SU-DHL-6 (cell line): ENCODE results near the gene SMAD2.

Experiments used
- H2AFZ ChIP-seq: fragments of 200-600 bp; sonication (generic); 2 replicates; pipeline ENCODE4 v1.6.1; 2014; ENCODE audit warnings: low read depth, mild to moderate bottlenecking, moderate library complexity, mixed read lengths, antibody characterized with exemption, low read length; ENCODE audit not compliant: severe bottlenecking
- H3F3A ChIP-seq: fragments of 200-600 bp; shearing (Covaris generic); 2 replicates; pipeline ENCODE4 v1.6.0; 2016; ENCODE audit warnings: antibody characterized with exemption, mild to moderate bottlenecking; ENCODE audit not compliant: insufficient read depth
- H3K27ac ChIP-seq: fragments of 200-600 bp; sonication (generic); 2 replicates; pipeline ENCODE4 v1.5.1; 2016; ENCODE audit warnings: low read depth, mild to moderate bottlenecking, low read length, moderate library complexity, mixed read lengths
- H3K27me3 ChIP-seq: fragments of 200-600 bp; sonication (generic), shearing (Covaris generic); 2 replicates; pipeline ENCODE4 v1.6.0; 2014; ENCODE audit warnings: mild to moderate bottlenecking, low read length
- H3K36me3 ChIP-seq: fragments of 200-600 bp; sonication (generic); 2 replicates; pipeline ENCODE4 v1.6.1; 2014; ENCODE audit warnings: mild to moderate bottlenecking, low read length, mixed read lengths
- H3K4me2 ChIP-seq: fragments of 300-600, 200-600 bp; shearing (Covaris generic), sonication (generic); 2 replicates; pipeline ENCODE4 v1.6.0; 2014; ENCODE audit warnings: low read length, low read depth, mild to moderate bottlenecking; ENCODE audit not compliant: poor library complexity, severe bottlenecking
- H3K4me3 ChIP-seq: fragments of 200-600 bp; sonication (generic); 2 replicates; pipeline ENCODE4 v1.5.1; 2014; ENCODE audit warnings: antibody characterized with exemption, low read length, mild to moderate bottlenecking, mixed read lengths; ENCODE audit not compliant: insufficient read depth, poor library complexity, severe bottlenecking
- H3K79me2 ChIP-seq: fragments of 200-600 bp; sonication (generic); 2 replicates; pipeline ENCODE4 v1.6.1; 2014; ENCODE audit warnings: mild to moderate bottlenecking, low read length, moderate library complexity; ENCODE audit not compliant: insufficient read depth
- H3K9ac ChIP-seq: fragments of 200-600 bp; sonication (generic); 2 replicates; pipeline ENCODE4 v1.7.0; 2014; ENCODE audit warnings: mild to moderate bottlenecking, low read length
- H3K9me2 ChIP-seq: fragments of 200-600 bp; sonication (generic); replicated peaks from 2 replicates; pipeline ENCODE4 v1.6.1; 2014; ENCODE audit warnings: low read length; ENCODE audit not compliant: insufficient read depth
- H3K9me3 ChIP-seq: fragments of 200-600 bp; sonication (generic); 2 replicates; pipeline ENCODE4 v1.6.1; 2014; ENCODE audit warnings: low read length, mixed read lengths; ENCODE audit not compliant: insufficient read depth
- H4K20me1 ChIP-seq: fragments of 200-600 bp; sonication (generic); 2 replicates; pipeline ENCODE4 v1.6.1; 2014; ENCODE audit warnings: low read depth, mild to moderate bottlenecking, antibody characterized with exemption, low read length, moderate library complexity, mixed read lengths
- EZH2phosphoT487 ChIP-seq: fragments of 200-600 bp; sonication (generic), shearing (Covaris generic); conservative IDR thresholded peaks from 2 replicates; pipeline ENCODE4 v1.6.1; 2018; ENCODE audit warnings: mild to moderate bottlenecking, antibody characterized with exemption, low read length, moderate library complexity, mixed read lengths
- TF ChIP-seq, protein P1 (sequence below): fragments of 200-600 bp; sonication (generic); IDR thresholded peaks from one replicate; pipeline ENCODE4 v1.5.1; 2017; ENCODE audit warnings: antibody characterized with exemption, mild to moderate bottlenecking, low read length, moderate library complexity; ENCODE audit not compliant: insufficient read depth, poor library complexity, severe bottlenecking

Gene SMAD2

GRCh38 chr18:47775961-47776360 lies 154.5 kb downstream of the SMAD2 start:
- H3K36me3 ChIP-seq, result no peaks in the 10 kb centered on the region
- no peak overlapping the region for H3K27ac ChIP-seq
- H3K27me3 ChIP-seq, result no peaks in the 10 kb centered on the region
- H3K9me2 ChIP-seq, result no peaks in the 10 kb centered on the region
- no peaks in the 10 kb centered on the region for H3K9me3 ChIP-seq
- H3K4me3 ChIP-seq, result no peak overlapping the region
- no peaks in the 10 kb centered on the region for H4K20me1 ChIP-seq
- H3F3A ChIP-seq, result no peaks in the 10 kb centered on the region
- H3K79me2 ChIP-seq, result no peaks in the 10 kb centered on the region
- H3K9ac ChIP-seq, result no peak overlapping the region
- H3K4me2 ChIP-seq, result no peak overlapping the region
- H2AFZ ChIP-seq, result no peak overlapping the region
- no peak for TF ChIP-seq EZH2phosphoT487
- TF ChIP-seq, protein P1, sequence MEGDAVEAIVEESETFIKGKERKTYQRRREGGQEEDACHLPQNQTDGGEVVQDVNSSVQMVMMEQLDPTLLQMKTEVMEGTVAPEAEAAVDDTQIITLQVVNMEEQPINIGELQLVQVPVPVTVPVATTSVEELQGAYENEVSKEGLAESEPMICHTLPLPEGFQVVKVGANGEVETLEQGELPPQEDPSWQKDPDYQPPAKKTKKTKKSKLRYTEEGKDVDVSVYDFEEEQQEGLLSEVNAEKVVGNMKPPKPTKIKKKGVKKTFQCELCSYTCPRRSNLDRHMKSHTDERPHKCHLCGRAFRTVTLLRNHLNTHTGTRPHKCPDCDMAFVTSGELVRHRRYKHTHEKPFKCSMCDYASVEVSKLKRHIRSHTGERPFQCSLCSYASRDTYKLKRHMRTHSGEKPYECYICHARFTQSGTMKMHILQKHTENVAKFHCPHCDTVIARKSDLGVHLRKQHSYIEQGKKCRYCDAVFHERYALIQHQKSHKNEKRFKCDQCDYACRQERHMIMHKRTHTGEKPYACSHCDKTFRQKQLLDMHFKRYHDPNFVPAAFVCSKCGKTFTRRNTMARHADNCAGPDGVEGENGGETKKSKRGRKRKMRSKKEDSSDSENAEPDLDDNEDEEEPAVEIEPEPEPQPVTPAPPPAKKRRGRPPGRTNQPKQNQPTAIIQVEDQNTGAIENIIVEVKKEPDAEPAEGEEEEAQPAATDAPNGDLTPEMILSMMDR, result no peak

- Histone ChIP-seq H3K9me2 (no peaks in the 10 kb centered on the region), H3K9me3 (no peaks in the 10 kb centered on the region), H3K9ac (no peak overlapping the region), H2AFZ (no peak overlapping the region), H3K27ac (no peak overlapping the region), H3K36me3 (no peaks in the 10 kb centered on the region), H4K20me1 (no peaks in the 10 kb centered on the region), H3K4me2 (no peak overlapping the region), H3F3A (no peaks in the 10 kb centered on the region), H3K27me3 (no peaks in the 10 kb centered on the region), H3K79me2 (no peaks in the 10 kb centered on the region), H3K4me3 (no peak overlapping the region)
- no peak for TF ChIP-seq EZH2phosphoT487
- TF ChIP-seq, protein P1, result no peak
Observed at GRCh38 chr18:47773931-47774330, 156.5 kb downstream of the SMAD2 start.

- no peaks in the 10 kb centered on the region for H4K20me1 ChIP-seq
- no peaks in the 10 kb centered on the region for H3K36me3 ChIP-seq
- H3K4me3 ChIP-seq, result no peak overlapping the region
- no peaks in the 10 kb centered on the region for H3K9me2 ChIP-seq
- H2AFZ ChIP-seq, result no peak overlapping the region
- no peaks in the 10 kb centered on the region for H3K9me3 ChIP-seq
- no peaks in the 10 kb centered on the region for H3K27me3 ChIP-seq
- TF ChIP-seq, protein P1, result peak; percentile 98
- TF ChIP-seq EZH2phosphoT487, result no peak
- no peak overlapping the region for H3K9ac ChIP-seq
- H3K79me2 ChIP-seq, result no peaks in the 10 kb centered on the region
- no peaks in the 10 kb centered on the region for H3F3A ChIP-seq
- no peak overlapping the region for H3K4me2 ChIP-seq
- H3K27ac ChIP-seq, result no peak overlapping the region
Observed at GRCh38 chr18:47772374-47773248, 157.8 kb downstream of the SMAD2 start.
